ENCODE results near the gene CYTH3.

DNA sequence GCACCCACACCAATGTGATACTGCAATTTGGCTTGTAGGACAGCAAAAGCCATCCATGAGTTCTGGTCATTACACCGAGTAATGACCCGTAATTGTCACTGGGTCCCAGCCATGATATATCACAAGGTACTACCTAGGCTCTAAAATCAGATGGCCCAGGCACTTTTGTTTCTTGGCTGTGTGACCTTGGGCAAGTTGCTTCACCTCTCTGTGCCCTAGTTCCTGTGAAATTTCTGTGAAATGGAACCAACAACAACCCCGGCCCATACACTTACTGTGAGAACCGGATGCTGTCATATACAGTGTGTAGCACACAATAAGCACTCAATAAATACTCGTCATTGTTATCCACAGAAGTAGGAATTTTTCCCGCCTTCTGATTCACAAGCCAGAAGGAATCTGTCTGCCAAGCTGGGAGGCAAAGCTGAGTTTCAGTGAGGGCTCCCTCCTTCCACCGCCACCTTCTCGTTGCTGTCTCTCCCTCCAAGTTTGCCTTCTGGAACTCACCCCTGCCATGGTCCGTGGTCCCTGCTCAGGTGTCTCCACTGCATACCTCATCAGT, 6.4 kb upstream of the CYTH3 start:
- TF ChIP-seq CTCF (IDR thresholded peaks at IDR 0.05; ENCODE audit: insufficient read depth, low read length, poor library complexity, severe bottlenecking) (no peak), EZH2phosphoT487 (conservative IDR thresholded peaks at IDR 0.05; ENCODE audit: low read length) (no peak)

All from SU-DHL-6 (cell line).